Epidermal melanocyte (primary cell): Measurements from ENCODE around the gene TMPRSS13.
"Not testable (repeated sequence)": the region's sequence is repeated elsewhere in the genome, so short reads cannot be mapped to it uniquely, and the experiment has no call there.

ENCODE experiments used
- DNase-seq: peaks from one replicate; pipeline ENCODE4 v3.0.0; 2011; ENCODE audit warnings: low spot score; ENCODE audit not compliant: insufficient read length

The TMPRSS13 gene

DNA sequence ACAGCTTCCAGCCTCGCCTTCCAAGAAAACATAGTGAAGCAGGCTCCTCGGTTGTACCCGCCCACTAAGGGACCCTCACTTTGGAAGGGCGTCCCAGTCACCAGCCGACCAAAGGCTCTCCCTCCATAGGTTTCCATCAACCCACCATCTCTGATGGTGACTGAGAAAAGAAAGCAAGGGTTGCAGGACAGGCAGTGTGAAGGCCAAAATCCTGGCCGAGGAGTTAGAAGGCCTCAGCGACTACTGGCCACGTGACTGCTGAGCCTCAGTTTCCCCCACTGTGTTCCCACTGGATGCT is 55.4 kb downstream of the TMPRSS13 start:
- DNase-seq = no peak

DNA sequence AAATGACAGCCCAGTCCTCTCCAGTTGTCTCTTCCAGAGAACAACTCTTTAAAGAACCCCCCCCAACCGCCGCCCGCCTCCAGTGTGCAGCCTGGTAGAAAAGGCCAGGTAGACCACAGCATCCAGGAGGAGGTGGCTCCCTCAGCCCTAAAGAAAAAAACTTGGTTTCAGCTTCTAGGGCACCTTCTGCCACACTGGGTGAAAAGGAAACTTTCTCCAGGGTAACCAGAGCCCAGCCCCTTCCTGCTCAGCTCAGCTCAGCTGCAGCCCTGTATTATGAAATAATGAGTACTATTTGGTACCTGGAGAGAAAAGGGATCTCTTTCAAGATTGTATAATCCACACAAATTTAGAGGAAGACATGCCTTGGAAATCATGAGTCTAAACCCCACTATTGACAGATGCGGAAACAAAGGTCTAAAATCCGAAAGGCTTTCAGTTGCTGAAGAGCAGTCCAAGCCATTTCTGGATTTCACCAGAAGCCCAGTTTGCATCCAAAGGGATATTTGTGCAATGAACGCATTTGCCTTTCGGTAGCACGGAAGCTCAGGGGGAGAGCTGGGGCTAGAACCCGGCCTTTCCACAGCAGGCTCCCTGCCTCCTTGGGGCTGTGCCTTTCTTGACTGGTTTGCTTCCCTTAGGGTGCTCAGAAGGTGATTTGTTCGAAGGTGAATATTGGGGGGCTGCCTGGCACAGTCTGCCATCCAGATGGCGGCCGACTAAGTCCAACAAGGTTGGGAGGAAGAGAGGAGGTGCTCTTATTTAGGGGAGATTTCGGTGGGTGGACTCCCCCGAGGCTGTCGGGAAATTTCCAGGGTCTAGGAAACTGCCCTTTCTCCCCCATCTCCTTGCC is 56.0 kb downstream of the TMPRSS13 start:
- DNase-seq = no peak

DNA sequence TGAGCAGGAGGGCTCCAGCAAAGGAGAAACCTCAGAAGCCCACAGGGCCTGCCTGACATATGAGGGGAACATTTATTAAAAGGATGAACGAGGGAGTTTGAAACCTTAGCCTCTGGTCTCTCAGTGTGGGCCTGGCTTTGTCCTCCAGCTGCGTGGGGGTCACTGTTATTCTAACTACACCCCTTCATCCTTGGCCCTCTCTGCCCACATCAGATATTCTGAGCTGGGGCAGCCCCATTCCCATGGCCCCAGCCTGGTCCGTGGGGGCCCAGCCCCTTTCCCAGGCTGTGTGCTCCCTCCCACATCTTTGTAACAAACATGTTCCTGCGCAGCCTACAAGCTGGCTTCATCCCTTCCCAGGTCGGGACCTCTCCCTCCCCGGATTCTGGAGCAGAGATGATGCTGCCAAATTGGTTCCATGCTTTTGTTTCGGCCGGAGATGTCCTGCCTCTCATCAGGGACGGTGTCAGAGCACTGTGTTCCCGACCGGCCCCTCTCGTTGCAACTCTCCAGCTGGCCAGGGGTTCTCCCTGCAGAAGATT is 56.7 kb downstream of the TMPRSS13 start:
- no peak for DNase-seq

DNA sequence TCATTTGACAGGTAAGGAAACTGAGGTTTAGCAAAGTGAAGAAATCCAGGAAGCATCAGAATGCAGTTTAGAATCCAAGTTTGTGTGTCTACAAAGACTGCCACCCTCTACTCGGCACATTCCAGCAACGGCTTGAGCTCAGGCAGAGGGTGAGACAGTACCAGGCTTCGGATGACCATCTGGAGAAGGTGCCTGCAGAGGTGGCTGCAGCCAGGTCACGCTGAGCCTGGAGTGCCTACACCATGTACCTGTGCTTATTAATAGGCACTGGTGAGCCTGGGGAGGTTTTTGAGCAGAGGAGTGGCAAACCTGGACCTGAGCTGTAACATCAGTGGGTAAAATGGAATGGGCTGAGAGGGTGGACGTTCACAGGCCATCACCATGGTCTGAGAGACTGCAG is 57.4 kb downstream of the TMPRSS13 start:
- no peak for DNase-seq

DNA sequence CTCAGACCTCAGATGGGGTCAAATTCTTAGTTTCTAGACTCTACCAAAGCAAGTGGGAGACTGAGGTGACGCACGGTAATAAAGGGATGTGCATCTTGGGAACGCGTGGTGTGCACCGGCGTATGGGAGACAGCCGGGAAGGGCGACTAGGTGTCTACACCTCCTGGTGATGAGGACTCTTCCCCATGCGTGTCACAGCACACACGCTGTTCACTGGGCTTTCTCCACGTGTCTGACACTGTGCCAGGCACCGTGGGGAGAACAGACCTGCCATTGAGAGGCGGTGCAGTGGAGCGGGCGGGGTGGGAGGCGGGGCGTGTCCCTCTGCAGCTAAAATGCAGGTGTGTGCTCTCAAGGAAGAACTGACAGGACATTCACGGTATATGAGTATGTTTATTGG is 58.0 kb downstream of the TMPRSS13 start:
- no peak for DNase-seq

DNA sequence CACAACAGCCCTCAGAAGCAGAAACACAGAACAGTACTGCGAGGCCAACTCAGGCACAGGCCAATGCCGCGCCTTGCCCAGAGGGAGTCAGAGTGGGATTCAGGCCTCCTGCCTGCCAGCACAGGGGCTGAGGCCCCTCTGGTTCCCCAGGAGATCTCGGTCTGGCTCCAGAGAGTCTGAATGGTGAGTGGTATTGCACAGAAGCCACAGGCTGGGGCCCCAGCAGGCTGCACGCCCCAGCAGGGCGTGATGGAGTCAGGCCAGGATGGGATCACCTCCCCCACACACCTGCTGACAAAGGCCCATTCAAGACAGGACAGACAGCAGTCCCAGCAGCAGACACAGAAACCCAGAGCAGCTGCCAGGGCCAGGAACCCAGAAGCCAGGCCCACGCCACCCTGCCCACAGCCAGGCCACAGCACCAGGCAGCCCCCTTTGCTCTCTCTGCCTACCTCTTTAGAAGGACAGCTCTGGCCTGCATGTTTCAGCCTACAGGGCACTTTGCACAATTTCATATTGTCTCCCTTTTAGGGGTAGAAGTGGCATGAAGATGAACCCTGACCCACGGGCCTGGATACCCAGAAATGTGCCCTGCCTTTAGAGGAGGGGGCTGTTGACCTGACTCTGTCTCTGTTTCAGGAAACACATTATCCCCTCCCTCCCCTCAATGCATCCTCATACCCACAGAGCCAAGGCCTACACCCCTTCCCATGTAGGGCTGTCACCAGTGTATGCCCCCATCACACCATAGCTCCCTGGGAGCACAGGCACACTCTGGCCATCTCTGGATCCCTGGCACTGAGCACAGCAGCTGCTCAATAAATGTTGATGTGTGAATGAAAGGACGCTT is 58.9 kb downstream of the TMPRSS13 start:
- DNase-seq = no peak

DNA sequence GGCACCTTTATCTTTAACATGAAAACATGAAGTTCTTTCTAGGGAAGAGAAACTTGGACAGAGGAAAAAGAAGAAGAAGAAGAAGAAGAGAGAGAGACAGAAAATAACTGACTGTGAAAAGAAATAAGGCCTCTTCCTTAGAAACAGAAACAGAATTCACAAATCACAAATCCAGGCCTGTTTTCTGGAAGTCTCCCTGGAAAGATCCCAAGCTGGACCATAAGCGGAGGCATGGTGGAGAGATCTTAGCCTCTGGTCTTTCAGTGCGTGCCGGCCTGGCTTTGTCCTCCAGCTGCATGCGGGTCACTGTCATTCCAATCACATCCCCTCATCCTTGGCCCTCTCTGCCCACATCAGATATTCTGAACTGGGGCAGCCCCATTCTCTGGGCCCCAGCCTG is 59.6 kb downstream of the TMPRSS13 start:
- DNase-seq = no peak

DNA sequence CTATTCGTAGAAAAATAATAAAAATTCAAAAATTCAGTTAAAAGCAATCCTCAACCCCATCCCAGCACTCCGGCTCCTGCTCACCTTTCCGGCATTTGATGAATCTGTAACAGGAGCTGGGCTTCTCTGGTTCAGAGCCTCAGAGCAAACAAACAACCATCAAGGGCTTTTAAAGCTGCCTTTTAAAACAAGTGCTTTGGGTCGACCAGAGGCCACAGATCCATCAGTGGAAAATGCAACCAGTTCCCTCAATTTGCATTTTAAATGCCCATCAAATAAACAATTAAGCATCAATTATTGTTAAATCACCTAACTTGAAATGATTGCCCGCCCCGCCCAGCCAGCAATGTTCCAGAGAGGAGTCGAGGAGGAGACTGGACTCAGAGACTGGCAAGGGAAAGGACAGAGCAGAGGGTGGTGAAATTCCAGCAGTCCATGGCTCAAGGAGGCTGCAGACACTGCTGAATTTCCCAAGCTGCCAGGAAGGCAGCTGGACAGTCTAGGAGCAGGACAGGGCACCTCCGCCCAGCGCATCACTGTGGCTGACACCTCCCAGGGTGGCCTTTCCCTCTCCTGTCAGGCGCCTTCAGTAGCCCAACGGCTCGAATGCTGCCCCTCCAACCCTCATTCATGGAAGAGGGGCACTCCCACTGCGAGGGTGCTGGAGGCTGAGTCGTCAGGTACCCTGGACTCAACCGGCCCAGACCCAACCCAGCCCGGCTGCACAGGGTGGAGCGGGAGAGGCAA is 60.2 kb downstream of the TMPRSS13 start:
- DNase-seq = no peak

DNA sequence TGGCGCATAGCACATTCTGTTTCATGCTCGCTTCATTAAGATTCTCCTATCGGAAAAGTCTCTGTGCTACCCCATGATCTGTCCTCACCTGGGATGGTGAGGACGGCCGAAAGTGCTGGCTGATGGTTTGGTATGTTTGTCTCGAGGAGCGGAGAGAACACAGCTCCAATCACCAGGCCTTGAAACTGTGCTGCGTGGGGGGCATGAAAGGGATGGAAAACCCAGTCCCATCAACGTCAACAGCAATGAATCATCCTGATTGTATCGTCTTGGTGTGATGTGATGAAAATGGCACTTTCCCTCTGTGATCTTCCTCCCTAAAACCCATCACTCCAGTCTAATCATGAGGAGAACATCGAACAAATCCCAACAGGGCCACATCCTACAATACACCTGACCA is 61.1 kb downstream of the TMPRSS13 start:
- DNase-seq = no peak

DNA sequence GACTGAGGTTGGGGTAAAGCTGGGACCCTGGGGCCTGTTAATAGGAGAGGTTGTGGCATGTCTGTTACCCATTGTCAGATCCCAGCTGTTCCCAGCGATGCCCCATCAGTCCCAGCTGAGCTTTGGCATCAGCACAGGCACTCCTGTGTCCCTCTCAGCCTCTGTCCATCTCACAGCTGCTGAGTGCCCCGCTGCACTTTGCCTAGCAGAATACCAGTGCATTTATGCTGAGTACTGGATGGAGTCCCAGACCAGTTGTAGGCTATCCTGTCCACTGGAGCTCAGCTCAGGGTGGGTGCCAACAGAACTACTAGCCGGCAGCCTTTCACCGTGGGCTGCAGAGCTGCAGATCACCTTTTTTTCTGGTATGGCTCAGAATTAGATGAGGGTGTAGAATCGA is 62.7 kb downstream of the TMPRSS13 start:
- DNase-seq = no peak

DNA sequence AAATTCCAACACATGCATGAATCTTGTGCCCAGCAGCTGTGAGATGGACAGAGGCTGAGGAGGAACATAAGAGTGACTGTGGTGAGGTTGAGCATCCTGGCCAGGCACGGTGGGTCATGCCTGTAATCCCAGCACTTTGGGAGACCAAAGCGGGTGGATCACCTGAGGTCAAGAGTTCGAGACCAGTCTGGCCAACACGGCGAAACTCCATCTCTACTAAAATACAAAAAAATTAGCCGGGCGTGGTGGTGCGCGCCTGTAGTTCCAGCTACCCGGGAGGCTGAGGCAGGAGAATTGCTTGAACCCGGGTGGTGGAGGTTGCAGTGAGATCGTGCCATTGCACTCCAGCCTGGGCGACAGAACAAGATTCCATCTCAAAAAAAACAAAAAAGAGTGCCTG is 63.7 kb downstream of the TMPRSS13 start:
- not testable (repeated sequence) for DNase-seq

DNA sequence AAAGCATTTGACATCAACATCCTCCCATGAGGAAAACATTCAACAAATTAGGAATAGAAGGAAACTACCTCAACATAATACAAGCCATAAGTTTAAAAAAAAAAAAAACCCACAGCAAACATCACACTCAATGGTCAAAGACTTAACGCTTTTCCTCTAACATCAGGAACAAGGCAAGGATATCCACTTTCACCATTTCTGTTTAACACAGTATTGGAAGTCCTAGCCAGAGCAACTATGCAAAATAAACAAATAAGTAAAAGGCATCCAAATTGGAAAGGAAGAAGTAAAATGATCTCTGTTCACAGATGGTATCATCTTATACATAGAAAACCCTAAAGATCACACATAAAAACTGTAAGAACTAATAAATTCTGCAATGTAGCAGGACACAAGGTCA is 65.8 kb downstream of the TMPRSS13 start:
- no peak for DNase-seq

DNA sequence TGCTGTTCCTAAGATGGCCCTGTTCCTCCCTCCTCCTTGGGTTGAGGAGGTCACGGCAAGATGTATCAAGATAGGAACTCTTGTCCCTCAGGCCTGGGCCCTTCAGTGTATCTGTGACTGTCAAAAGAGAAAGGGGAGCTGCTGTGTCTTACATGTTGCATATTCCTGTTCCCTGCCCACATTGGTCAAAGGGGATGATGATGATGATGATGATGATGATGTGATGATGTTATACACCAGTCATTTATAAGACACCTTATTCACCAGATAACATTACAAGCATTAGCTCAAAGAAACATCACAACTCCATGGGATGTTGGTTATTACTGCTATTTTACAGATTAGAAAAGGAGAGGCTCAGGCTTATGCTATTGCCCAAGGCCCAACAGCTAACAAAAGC is 66.4 kb downstream of the TMPRSS13 start:
- DNase-seq = no peak

DNA sequence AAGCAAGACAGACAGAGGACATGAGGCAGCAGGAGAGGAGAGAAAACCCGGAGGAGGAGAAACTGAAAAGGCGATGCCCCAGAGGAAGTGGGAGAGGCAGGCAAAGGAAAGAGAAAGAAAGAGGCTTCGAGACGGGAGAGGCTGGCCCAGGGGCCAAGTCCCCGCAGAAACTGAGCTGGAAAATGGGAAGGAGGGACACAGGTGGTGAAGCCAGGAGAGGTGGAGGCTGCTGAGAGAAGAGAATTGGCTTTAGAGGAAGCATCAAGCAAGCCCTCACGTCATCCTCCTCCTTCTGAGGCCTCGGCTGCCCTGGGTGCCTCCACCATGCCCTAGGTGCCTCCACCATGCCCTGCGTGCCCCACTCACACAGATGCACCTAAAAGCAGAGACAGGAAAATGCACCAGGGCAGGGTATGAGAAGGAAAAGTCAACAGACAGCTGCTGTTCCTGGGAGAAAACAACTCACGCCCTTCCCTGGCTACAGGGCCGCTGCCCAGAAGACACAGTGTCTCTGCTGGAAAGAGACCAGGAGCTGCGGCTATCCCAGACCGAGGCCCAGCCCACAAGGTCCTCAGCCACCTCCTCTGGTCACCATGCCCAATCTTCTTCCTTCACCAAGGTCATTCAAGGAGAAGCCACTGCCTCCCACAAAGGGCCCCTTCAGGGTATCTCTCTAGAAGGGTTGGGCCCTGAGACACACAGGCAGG is 67.0 kb downstream of the TMPRSS13 start:
- DNase-seq = no peak

DNA sequence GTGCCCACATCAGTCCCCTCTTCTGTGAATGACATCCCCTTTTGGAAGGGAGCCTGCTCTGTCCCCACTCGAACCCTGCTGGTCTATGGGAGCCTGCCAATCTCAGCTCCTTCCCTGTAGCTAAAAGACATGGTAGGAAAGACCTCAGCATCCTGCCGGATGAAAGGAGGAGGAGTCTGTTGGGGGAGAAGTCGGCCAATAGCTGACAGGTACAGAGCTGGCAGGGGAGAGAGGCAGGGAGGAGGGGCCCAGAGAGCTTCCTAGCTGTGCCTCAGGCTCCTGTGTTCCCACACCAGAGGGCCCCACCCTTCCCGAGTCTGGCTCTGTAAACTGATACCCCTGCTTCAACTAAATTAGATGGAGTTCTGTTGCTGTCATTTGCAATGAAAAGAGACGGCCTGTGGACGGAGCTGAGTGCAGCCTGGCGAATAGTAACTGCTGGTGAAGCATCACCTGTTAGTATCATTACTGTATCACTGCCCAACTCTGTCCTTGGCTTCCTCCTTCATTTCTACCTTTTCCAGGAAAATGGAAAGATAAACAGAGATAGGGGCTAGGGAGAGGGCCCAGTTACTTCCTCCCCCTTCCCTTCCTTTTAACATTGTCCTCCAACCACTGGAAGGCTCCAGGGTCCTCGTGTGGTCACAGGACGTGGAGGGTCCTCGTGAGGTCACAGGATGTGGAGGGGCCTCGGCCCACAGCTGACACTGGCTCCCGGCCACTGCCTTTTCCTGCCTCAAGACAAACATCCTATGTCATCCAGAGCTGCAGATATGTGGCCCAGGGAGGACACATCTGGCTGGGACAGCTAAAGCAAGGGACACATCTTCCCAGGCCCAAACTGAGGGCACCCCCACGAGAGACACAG is 67.8 kb downstream of the TMPRSS13 start:
- DNase-seq = no peak

DNA sequence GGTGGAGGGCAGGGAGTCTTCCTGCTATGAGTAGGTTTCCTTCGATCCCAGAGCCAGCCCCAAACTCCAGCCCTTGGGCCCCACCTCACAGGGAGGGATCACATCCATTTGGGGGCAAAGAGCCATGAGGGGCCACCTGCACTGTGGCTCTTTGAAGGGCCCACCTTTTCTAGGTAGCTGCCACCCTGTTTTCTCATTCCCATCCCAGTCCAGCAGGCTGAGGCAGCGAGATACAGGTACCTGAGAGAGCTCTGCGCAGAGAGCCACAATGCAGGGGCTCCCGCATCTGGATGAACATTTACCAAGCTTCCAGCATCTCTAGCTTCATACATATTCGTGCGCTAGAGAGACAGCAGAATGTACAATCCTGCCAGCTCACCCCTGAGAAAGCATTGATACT is 69.1 kb downstream of the TMPRSS13 start:
- DNase-seq = no peak

DNA sequence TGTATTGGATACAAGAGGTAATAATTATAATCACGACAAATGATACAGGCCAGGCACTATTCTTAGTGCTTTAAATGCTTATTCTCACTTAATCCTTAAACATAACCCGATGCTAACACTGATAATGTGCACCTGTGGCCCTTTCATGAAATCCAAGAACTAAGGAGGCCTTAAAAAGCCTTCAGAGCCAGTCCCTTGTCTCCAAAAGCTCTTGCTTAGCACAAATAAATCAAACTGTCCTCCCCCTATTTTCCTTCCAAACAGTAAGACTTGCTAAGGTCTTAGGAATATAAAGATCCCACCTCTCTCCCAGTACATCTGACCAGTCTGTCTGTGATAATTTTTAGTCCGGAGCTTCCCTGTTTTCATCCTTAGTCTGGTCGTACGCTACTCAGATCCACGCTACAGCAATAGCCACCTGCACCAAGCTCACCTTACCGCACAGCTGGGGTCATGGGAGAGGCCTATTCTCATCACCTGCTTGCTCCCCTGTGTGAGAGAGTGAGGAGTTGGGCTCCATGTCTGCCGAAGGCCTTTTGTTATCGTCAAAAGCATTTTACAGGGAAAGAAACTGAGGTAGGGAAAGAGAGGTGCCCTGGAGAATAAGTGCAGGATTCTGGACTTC is 69.6 kb downstream of the TMPRSS13 start:
- DNase-seq = no peak

DNA sequence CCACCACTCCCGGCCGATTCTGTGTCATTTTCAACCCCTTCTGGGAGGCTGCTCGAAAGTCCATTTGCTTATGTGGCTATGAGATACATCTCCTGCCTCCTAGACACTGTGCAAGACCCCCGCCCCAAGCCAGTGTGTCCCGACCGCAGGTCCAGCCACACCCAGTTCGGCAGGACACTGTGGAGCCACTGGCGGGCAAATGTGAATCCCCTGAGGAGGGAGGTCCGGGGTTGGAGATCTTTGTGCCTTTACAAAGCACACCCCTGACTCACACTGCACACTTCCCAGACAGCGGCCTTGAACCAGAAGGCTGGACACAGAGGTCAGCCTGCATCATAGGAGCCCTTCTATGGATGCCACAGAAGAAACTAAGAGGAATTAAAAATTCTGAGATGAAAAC is 70.1 kb downstream of the TMPRSS13 start:
- no peak for DNase-seq

DNA sequence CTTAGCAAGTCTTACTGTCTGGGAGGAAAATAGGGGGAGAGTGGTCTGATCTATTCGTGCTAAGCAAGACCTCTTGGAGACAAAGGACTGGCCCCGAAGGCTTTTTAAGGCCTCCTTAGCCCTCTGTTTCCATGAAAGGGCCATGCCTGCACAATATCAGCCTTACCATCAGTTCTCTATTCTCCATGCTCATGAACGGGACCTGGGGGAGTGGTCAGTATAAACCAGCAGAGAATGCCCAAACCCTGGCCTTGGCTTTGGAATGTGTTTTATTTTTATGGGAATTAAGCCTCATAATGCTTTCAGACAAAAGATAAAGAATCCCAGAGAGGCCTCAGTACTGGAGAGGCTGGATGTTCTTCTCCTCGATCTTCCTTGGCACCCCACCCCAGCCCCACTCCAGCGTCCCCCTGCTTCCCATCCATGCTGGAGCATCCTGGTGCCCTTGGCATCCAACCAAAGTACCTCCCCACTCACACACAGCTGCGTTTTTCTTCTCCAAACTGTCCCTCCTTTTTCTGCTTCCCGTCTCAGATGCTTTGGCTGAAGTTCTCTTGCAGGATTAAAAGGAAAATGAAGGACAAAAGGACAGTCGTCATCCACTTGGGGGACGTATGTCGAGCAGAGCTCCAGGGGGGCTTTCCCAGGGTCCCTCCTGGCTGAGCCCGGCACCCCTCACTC is 71.3 kb downstream of the TMPRSS13 start:
- no peak for DNase-seq
